Measurements from ENCODE around the gene HIPK1. TPM values are rescaled to one million over a fixed set of nuclear protein-coding genes. Genes with fewer than 3 reads are reported as not detected.
A peak's percentile ranks its signal among the peaks of the same experiment; 100 is the strongest.

HIPK1 gene
- total RNA-seq, 4 donors from 2014 or later = 65.8 to 102 (median 84.7) TPM

- intact Hi-C loops (cut with DNase I) = loop anchor here (10.0 kb wide), 1 partner anchor 145 kb away; no protein-coding TSS in a partner anchor
- H3K27me3 ChIP-seq = no peaks in the 10 kb centered on the region
- TF ChIP-seq POLR2A (IDR thresholded peaks at IDR 0.05) (no peak), CTCF (IDR thresholded peaks at IDR 0.05) (no peak)
- no peak overlapping the region for H3K4me3 ChIP-seq (replicated peaks in 1 of 3)
- H3K27ac ChIP-seq = peak overlapping the region in 2 of 3 donors; percentile 12 to 38
- H3K36me3 ChIP-seq = no peaks in the 10 kb centered on the region
- peaks cover 36 to 62% of the 10 kb centered on the region in 2 donors for H3K4me1 ChIP-seq
- no peaks in the 10 kb centered on the region for H3K9me3 ChIP-seq
- 55 to 70% methylated on average over 9 to 10 of the region's 10 CpGs for WGBS, 2 donors
- peak; percentile 18 to 27 for DNase-seq
Observed at GRCh38 chr1:113980110-113980509, 51.0 kb downstream of the HIPK1 start.

- H3K4me3 ChIP-seq (replicated peaks in 1 of 3) = no peak overlapping the region
- DNase-seq = peak; percentile 42 to 50
- no peaks in the 10 kb centered on the region for H3K9me3 ChIP-seq
- no peaks in the 10 kb centered on the region for H3K36me3 ChIP-seq
- TF ChIP-seq CTCF (IDR thresholded peaks at IDR 0.05) (no peak), POLR2A (IDR thresholded peaks at IDR 0.05) (no peak)
- H3K4me1 ChIP-seq = peaks cover 17 to 43% of the 10 kb centered on the region in 2 donors
- H3K27me3 ChIP-seq = no peaks in the 10 kb centered on the region
- intact Hi-C loops (cut with DNase I) = loop anchor here (10.0 kb wide), 1 partner anchor 147 kb away; no protein-coding TSS in a partner anchor
- peak overlapping the region in 2 of 3 donors; percentile 8 to 28 for H3K27ac ChIP-seq
- WGBS, 2 donors = 22 to 34% methylated on average over 18 of the region's 18 CpGs
Observed at GRCh38 chr1:113981962-113982931, 53.1 kb downstream of the HIPK1 start.

- 59 to 70% methylated on average over 5 of the region's 5 CpGs for WGBS, 2 donors
- Histone ChIP-seq H3K36me3 (no peaks in the 10 kb centered on the region), H3K9me3 (no peaks in the 10 kb centered on the region), H3K27me3 (no peaks in the 10 kb centered on the region), H3K27ac (peak overlapping the region in 2 of 3 donors; percentile 4 to 15), H3K4me3 (replicated peaks in 1 of 3) (no peak overlapping the region), H3K4me1 (peaks cover 14 to 41% of the 10 kb centered on the region in 2 donors)
- TF ChIP-seq POLR2A (IDR thresholded peaks at IDR 0.05) (no peak), CTCF (IDR thresholded peaks at IDR 0.05) (no peak)
- no peak for DNase-seq
- intact Hi-C loops (cut with DNase I) = loop anchor here (10.0 kb wide), 1 partner anchor 148 kb away; no protein-coding TSS in a partner anchor
Observed at GRCh38 chr1:113982949-113983348, 53.8 kb downstream of the HIPK1 start.

- no peak overlapping the region for H3K4me3 ChIP-seq (replicated peaks in 1 of 3)
- peaks cover 13 to 41% of the 10 kb centered on the region in 2 donors for H3K4me1 ChIP-seq
- no peak for TF ChIP-seq POLR2A (IDR thresholded peaks at IDR 0.05)
- no peak for TF ChIP-seq CTCF (IDR thresholded peaks at IDR 0.05)
- no peaks in the 10 kb centered on the region for H3K9me3 ChIP-seq
- 74 to 86% methylated on average over 8 of the region's 8 CpGs for WGBS, 2 donors
- peak overlapping the region in 2 of 3 donors; percentile 4 to 15 for H3K27ac ChIP-seq
- H3K27me3 ChIP-seq = no peaks in the 10 kb centered on the region
- DNase-seq = no peak
- no peaks in the 10 kb centered on the region for H3K36me3 ChIP-seq
- intact Hi-C loops (cut with DNase I) = loop anchor here (10.0 kb wide), 1 partner anchor 149 kb away; no protein-coding TSS in a partner anchor
Observed at GRCh38 chr1:113983391-113983790, 54.3 kb downstream of the HIPK1 start.
